Mammary epithelial cell (primary cell): ENCODE data around the gene IGSF6.

Experiments
- EZH2 ChIP-seq: IDR thresholded peaks from 2 replicates; pipeline ENCODE4 v1.6.1; 2012; ENCODE audit warnings: low read length, inconsistent platforms, borderline replicate concordance
- TF ChIP-seq, protein P1 (sequence below), 2 donors: IDR thresholded peaks in 1 of 2; conservative IDR thresholded peaks in 1 of 2; 2 replicates each; pipeline ENCODE4 v1.5.1; 2011 to 2012; ENCODE audit warnings: inconsistent platforms in 2 of 2, low read length in 2 of 2, mild to moderate bottlenecking in 2 of 2, control low read depth in 1 of 2, low read depth in 1 of 2; ENCODE audit not compliant: insufficient read depth in 1 of 2; ENCODE audit errors: extremely low read depth in 1 of 2

DNA sequence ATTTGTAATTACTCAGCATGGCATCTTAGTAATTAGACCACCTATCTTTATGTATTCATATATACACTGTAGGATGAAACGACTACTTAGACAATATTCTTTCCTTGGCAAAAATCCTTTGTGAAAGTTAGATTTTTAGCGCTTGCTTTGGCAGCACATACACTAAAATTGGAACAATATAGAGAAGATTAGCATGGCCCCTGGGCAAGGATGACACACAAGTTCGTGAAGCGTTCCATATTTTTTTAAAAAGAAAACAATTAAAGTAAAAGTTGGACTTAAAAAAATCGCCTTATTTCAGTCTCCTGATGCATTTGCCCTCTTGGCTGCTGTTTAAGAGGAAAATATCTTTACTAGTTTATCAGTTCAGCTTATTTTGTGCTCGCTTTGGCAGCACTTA is 10.5 kb downstream of the IGSF6 start:
- TF ChIP-seq, protein P1, sequence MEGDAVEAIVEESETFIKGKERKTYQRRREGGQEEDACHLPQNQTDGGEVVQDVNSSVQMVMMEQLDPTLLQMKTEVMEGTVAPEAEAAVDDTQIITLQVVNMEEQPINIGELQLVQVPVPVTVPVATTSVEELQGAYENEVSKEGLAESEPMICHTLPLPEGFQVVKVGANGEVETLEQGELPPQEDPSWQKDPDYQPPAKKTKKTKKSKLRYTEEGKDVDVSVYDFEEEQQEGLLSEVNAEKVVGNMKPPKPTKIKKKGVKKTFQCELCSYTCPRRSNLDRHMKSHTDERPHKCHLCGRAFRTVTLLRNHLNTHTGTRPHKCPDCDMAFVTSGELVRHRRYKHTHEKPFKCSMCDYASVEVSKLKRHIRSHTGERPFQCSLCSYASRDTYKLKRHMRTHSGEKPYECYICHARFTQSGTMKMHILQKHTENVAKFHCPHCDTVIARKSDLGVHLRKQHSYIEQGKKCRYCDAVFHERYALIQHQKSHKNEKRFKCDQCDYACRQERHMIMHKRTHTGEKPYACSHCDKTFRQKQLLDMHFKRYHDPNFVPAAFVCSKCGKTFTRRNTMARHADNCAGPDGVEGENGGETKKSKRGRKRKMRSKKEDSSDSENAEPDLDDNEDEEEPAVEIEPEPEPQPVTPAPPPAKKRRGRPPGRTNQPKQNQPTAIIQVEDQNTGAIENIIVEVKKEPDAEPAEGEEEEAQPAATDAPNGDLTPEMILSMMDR (conservative IDR thresholded peaks at IDR 0.05 in 1 of 2, IDR thresholded peaks at IDR 0.05 in 1 of 2; ENCODE audit: extremely low read depth in 1 of 2, insufficient read depth in 1 of 2, low read depth in 1 of 2, low read length in 2 of 2): no peak
- no peak for TF ChIP-seq EZH2
